AG09319 (cell line): Measurements from ENCODE around the gene GRP.

ENCODE experiments used
- DNase-seq: peaks from one replicate; pipeline ENCODE4 v3.0.0-alpha.2; 2010; ENCODE audit warnings: low read depth; ENCODE audit errors: extremely low read depth
- TF ChIP-seq, protein P1 (sequence below): IDR thresholded peaks from 2 replicates; pipeline ENCODE4 v1.5.1; 2011; ENCODE audit warnings: low read depth, mild to moderate bottlenecking, inconsistent platforms, low read length, moderate library complexity

Gene GRP

DNA sequence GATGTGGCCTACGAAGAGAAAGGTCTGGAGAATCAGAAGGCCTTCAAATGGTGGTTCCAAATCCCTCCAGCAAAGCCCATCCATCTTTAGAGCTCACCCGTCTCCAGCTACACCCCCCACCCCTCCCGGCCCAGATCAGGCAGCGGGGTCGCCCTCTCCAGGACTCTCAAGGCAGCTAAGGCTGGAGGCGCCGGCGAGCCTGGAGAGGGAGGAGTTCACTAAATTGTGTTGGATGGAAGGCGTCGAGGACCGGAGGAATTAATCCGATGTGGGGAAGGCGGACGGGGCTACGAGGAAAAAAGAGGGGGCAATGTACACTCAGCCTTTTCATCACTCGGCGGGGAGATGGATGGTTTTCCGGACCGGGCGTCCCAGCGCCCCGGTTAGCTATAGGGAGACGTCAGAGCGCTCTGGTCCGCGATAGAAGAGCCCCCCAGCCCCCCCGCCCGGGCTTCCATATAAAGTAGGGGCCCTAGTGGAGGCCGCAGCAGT, at the start of gene GRP:
TSS of gene GRP (plus strand) at position 487 of the 492 bp plus-strand sequence. CDS start 108 bp downstream, outside the sequence.
- TF ChIP-seq, protein P1, sequence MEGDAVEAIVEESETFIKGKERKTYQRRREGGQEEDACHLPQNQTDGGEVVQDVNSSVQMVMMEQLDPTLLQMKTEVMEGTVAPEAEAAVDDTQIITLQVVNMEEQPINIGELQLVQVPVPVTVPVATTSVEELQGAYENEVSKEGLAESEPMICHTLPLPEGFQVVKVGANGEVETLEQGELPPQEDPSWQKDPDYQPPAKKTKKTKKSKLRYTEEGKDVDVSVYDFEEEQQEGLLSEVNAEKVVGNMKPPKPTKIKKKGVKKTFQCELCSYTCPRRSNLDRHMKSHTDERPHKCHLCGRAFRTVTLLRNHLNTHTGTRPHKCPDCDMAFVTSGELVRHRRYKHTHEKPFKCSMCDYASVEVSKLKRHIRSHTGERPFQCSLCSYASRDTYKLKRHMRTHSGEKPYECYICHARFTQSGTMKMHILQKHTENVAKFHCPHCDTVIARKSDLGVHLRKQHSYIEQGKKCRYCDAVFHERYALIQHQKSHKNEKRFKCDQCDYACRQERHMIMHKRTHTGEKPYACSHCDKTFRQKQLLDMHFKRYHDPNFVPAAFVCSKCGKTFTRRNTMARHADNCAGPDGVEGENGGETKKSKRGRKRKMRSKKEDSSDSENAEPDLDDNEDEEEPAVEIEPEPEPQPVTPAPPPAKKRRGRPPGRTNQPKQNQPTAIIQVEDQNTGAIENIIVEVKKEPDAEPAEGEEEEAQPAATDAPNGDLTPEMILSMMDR: no peak
- DNase-seq: no peak

DNA sequence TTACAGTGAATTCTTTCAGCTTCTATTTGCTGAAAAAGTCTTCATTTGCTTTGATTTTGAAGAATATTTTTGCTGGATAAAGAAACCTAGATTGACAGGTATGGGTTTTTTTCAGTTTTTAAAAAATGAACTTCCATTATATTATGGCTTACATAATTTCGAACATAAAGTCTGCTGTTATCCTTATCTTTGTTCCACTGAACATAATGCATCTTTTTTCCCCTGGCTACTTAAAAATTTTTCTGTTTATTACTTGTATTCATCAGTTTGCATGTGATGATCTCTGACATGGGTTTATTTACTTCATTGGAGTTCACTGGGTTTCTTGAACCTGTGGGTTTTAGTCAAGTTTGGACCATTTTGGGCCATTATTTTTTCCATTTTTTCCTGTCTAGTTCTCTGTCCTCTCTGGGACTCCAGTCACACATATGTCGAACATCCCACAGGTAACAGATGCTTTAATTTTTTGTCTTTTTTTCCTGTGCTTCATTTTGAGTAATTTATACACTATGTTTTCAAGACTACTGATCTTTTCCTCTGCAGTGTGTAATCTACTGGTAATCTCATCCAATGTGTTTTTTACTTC, 47.2 kb upstream of the GRP start:
- no peak for DNase-seq

DNA sequence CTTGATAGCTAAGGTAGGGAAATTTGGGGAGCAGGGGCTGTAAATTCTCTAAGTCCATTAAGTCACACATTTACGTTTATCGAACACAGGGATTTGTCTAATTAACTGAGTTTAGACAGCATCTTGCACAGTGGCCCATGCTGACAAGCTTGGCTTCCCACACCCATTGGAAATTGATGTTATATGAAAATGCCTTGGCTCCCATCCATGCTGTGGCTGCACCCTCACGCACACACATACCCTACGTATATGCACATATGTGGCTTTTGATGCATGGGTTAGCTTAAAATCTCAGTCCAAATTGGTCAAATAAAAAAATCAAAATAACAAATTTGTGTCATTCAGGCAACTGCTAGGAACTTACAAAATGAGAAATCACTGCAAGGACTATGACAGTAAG, 42.5 kb upstream of the GRP start:
- TF ChIP-seq, protein P1: no peak
- DNase-seq: no peak

More for the DNA sequence above, 47.2 kb upstream of the GRP start:
- TF ChIP-seq, protein P1: no peak

DNA sequence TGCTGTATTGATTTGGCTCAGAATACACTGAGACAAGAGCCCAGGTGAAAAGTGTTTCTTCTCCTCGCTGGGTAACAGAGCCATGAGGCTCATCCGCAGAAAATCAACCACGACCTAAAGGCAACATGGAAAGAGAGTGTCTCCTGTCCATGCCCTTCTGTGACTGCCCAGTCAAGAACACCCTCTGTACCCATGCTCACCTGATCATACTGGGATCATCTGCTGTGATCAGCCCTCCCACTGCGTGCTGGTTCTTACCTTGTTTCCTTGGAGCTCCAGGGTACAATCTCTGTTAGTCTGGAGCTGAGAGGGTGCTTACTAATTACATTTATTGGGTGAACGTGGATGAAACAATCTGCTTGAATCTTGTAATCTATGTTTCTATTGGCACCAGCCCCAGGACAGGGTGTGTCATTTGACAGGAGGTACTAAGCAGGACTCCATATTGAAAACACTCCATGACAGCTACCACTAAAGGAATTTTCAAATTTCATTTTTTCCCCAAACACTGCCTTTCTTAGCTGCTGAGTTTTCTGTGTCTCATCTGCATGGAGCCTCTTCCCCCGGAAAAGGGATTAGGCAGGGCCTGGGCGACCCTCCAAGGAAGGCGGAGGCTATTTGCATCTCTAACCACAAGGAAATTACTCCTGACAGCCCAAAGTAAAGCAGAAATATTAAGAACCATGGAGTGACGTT, 39.7 kb upstream of the GRP start:
- TF ChIP-seq, protein P1: no peak
- DNase-seq: peak; percentile 44

DNA sequence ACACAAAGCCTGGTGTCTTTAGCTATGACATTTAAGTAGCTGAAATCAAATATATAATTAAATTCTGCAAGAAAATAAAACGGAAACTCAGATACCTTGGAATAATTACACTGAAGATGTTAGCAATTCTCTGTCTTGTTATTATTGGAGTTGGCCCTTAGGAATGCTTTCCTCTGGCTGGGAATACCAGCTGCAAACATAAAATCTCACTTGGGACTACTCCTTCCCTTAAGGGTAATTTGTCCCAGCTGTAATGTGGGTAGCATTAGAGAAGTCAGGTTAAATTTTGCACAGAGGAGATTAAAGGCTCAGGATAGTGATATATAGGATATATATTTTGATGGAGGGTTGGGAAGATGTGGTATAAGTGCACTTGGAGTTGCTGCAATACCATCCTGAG, 37.3 kb upstream of the GRP start:
- no peak for DNase-seq
- TF ChIP-seq, protein P1: no peak

DNA sequence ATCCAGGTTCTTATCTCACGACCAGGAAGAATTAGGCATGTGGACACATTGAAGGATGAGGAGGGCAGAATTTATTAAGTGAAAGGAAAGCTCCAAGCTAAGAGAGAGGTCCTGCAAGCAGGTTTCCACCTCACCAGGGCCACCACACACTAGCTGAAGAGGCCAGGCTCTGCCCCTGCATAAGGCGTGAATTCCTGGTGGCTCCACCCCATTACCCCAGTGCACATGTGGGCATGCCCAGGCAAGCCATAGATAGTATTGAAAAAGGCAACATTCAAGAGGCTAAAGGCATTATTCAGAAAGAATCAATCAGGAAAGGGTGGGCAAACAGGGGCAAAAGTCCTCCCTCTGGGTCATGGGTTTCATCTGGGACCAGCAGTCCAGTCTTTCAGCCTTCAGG, 30.9 kb upstream of the GRP start:
- TF ChIP-seq, protein P1: no peak

DNA sequence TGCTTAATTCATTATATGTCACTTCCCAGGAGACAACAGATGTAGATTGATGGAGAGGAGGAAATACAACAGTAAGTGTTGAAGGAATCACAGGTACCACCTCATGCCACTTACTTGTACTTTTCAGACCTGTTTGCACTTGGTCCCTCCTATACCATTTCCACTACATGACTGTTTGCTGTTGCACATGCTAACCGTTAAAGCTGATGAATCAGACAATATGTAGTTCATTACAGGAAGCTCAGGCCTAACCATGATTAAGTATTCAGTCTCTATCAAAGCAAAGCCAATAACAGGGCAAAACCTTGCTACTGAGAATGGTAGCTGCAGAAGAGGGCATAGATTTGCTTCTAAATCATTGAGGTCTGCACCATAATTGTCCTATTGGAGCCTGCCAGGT, 30.2 kb upstream of the GRP start:
- DNase-seq: no peak
- TF ChIP-seq, protein P1: no peak

More for the DNA sequence above, 30.9 kb upstream of the GRP start:
- DNase-seq: no peak
